Osteoblast (primary cell): ENCODE data around the gene TNFAIP8. TPM values are rescaled to one million over a fixed set of nuclear protein-coding genes. Genes with fewer than 3 reads are reported as not detected.

Source experiments
- DNase-seq: peaks from one replicate; pipeline ENCODE4 v3.0.0; 2011; ENCODE audit warnings: low spot score, mixed read lengths; ENCODE audit not compliant: insufficient read length; ENCODE audit errors: missing footprints
- H2AFZ ChIP-seq: 2 replicates; pipeline ENCODE4 v1.6.0; 2011; ENCODE audit warnings: mild to moderate bottlenecking, low read length
- H3K27ac ChIP-seq: 2 replicates; pipeline ENCODE4 v1.5.1; 2011; ENCODE audit warnings: mild to moderate bottlenecking, low read depth, low read length, moderate library complexity
- H3K27me3 ChIP-seq: 2 replicates; pipeline ENCODE4 v1.6.0; 2012; ENCODE audit warnings: mild to moderate bottlenecking, control low read depth, inconsistent platforms, low read length, moderate library complexity; ENCODE audit not compliant: insufficient read depth
- H3K36me3 ChIP-seq: 2 replicates; pipeline ENCODE4 v1.5.1; 2011; ENCODE audit warnings: mild to moderate bottlenecking, low read length, control low read depth, moderate library complexity; ENCODE audit not compliant: insufficient read depth
- H3K4me1 ChIP-seq: 2 replicates; pipeline ENCODE4 v1.5.1; 2011; ENCODE audit warnings: mild to moderate bottlenecking, low read length, control low read depth, moderate library complexity; ENCODE audit not compliant: insufficient read depth
- H3K4me2 ChIP-seq: 2 replicates; pipeline ENCODE4 v1.6.0; 2011; ENCODE audit warnings: mild to moderate bottlenecking, low read length; ENCODE audit not compliant: insufficient read depth
- H3K4me3 ChIP-seq: fragments of 200-600 bp; sonication (generic); 3 replicates; pipeline ENCODE4 v1.5.1; 2012; ENCODE audit warnings: mild to moderate bottlenecking, low read length, inconsistent platforms; ENCODE audit not compliant: insufficient read depth
- H3K79me2 ChIP-seq: 2 replicates; pipeline ENCODE4 v1.6.0; 2012; ENCODE audit warnings: mild to moderate bottlenecking, low read length, control low read depth, inconsistent platforms; ENCODE audit not compliant: insufficient read depth
- H3K9me3 ChIP-seq: 2 replicates; pipeline ENCODE4 v1.5.1; 2011; ENCODE audit warnings: low read depth, low read length, control low read depth
- H4K20me1 ChIP-seq: 2 replicates; pipeline ENCODE4 v1.6.0; 2012; ENCODE audit warnings: mild to moderate bottlenecking, low read length, control low read depth; ENCODE audit not compliant: insufficient read depth
- total RNA-seq: library from RNA; depleted of rRNA; stranded (reverse); fragments of >200 nt; gene quantifications from 2 replicates; pipeline ENCODE4 v1.2.3, GENCODE V29; 2012
- TF ChIP-seq, protein P1 (sequence below): IDR thresholded peaks from 2 replicates; pipeline ENCODE4 v1.5.1; 2011; ENCODE audit warnings: mild to moderate bottlenecking, low read depth, low read length, moderate library complexity; ENCODE audit errors: extremely low read depth

Gene TNFAIP8
- total RNA-seq, 1 donor, result 23.2 TPM

DNA sequence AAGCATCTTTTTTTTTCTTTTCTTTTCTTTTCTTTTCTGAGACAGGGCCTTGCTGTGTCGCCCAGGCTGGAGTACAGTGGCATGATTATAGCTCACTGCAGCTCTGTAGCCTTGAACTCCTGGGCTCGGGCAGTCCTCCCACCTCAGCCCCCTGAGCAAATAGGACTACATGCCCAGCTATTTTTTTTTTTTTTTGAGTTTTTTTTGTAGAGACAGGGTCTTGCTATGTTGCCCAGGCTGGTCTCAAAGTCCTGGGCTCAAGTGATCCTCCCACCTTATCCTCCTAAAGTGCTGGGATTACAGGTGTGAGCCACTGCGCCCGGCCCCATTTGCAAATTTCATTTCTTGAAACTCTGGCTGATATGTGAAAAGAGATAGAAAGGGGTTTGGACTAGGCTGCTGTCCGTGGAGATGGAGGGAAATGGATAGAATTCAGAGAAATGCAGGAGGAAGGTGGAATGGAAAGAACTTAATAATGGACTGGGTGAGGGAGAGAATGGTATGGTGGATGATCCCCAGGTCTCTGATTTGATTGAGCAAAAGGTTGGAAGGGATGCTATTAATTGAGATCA lies 32.9 kb downstream of the TNFAIP8 start:
- peak overlapping the region; percentile 77 for H3K4me2 ChIP-seq
- H2AFZ ChIP-seq, result no peak overlapping the region
- peaks cover 23% of the 10 kb centered on the region for H3K79me2 ChIP-seq
- H3K27me3 ChIP-seq, result no peaks in the 10 kb centered on the region
- H4K20me1 ChIP-seq, result no peaks in the 10 kb centered on the region
- peaks cover 25% of the 10 kb centered on the region for H3K4me1 ChIP-seq
- no peak overlapping the region for H3K4me3 ChIP-seq
- no peak overlapping the region for H3K27ac ChIP-seq
- no peaks in the 10 kb centered on the region for H3K9me3 ChIP-seq
- no peaks in the 10 kb centered on the region for H3K36me3 ChIP-seq
- DNase-seq, result no peak
- TF ChIP-seq, protein P1, sequence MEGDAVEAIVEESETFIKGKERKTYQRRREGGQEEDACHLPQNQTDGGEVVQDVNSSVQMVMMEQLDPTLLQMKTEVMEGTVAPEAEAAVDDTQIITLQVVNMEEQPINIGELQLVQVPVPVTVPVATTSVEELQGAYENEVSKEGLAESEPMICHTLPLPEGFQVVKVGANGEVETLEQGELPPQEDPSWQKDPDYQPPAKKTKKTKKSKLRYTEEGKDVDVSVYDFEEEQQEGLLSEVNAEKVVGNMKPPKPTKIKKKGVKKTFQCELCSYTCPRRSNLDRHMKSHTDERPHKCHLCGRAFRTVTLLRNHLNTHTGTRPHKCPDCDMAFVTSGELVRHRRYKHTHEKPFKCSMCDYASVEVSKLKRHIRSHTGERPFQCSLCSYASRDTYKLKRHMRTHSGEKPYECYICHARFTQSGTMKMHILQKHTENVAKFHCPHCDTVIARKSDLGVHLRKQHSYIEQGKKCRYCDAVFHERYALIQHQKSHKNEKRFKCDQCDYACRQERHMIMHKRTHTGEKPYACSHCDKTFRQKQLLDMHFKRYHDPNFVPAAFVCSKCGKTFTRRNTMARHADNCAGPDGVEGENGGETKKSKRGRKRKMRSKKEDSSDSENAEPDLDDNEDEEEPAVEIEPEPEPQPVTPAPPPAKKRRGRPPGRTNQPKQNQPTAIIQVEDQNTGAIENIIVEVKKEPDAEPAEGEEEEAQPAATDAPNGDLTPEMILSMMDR, result no peak

DNA sequence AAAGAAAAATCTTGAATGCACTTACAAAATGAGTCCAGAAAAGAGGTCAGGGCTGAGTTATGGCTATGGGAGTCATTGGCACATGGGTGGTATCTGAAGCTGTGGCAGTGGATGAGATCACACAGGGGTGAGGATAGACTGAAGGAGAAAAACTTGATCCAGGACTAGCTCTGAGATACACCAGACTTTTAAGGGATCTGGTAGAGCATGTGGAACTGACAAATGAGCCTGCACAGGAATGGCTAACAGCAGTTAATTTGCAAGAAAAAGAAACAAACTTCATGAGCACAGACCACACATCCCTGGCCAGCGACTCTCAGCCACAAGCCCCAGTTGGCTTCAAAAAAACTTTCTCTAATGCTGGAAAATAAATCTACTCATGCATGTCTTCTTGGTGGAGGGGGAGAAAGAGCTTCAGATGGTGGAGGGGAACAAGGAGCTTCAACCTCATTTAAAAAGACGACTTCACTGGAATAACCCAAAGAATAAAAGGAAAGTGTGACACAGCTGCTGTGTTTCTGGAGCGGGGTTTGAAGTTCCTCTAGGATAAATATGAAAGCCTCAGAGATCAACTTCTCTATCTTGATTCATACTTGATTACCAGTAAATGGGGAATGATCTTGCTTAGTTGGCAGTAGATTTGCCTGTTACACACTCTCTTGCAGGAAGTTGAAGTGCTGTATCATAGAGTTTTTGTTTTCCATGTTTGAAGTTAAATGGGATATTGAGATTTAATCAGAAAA lies 33.6 kb downstream of the TNFAIP8 start:
- Histone ChIP-seq H4K20me1 (no peaks in the 10 kb centered on the region), H3K79me2 (peaks cover 23% of the 10 kb centered on the region), H3K27ac (peak overlapping the region; percentile 55), H3K4me1 (peaks cover 30% of the 10 kb centered on the region), H3K4me3 (peak overlapping the region; percentile 51), H3K27me3 (no peaks in the 10 kb centered on the region), H3K36me3 (no peaks in the 10 kb centered on the region), H3K9me3 (no peaks in the 10 kb centered on the region), H3K4me2 (peak overlapping the region; percentile 77), H2AFZ (peak overlapping the region; percentile 16)
- TF ChIP-seq, protein P1, result no peak
- peak; percentile 83 for DNase-seq

DNA sequence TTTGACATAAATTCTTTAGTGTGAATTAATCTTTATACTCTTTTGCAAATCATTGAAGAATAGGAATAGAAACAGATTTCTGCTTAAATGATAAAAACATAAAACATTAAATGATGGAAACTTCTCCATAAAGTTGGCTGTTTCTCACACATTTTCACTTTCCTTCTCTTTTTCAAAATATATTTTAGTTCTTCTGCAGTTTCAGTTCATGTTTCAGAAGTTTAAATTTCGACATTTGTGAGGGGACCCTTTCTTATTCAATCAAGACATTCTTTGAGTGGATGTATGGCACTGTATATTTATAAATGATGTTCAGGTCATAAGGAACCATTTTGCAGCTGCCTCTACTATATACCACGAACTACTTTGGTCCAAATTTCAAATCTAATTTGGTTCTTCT lies 34.6 kb downstream of the TNFAIP8 start:
- Histone ChIP-seq H2AFZ (no peak overlapping the region), H3K27ac (no peak overlapping the region), H3K9me3 (no peaks in the 10 kb centered on the region), H3K4me1 (peaks cover 30% of the 10 kb centered on the region), H3K36me3 (no peaks in the 10 kb centered on the region), H3K27me3 (no peaks in the 10 kb centered on the region), H3K4me2 (no peak overlapping the region), H4K20me1 (no peaks in the 10 kb centered on the region), H3K79me2 (peaks cover 17% of the 10 kb centered on the region), H3K4me3 (no peak overlapping the region)
- DNase-seq, result no peak
- TF ChIP-seq, protein P1, result no peak

DNA sequence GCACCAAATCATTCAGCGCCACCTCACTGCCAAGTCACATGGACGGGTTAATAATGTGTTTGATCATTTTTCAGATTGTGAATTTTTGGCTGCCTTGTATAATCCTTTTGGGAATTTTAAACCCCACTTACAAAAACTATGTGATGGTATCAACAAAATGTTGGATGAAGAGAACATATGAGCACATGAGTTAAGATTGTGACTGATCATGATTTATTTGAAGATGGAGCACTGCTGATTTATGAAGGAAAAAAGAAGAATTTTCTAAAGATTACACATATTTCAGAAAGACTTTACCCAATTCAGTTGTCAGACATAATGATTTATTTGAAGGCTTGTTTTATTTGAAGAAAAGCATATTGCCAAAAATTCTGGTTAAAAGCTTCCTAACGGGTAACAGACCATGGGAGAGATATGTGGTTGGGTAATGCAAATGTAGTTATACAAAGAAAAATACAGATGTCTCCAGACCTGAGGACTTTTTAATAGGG lies 37.4 kb downstream of the TNFAIP8 start:
- peak overlapping the region; percentile 57 for H3K4me2 ChIP-seq
- H3K4me3 ChIP-seq, result no peak overlapping the region
- no peak overlapping the region for H2AFZ ChIP-seq
- peak overlapping the region; percentile 51 for H3K27ac ChIP-seq
- TF ChIP-seq, protein P1, result no peak
- no peak for DNase-seq
- H3K79me2 ChIP-seq, result peaks cover 10% of the 10 kb centered on the region
- H4K20me1 ChIP-seq, result no peaks in the 10 kb centered on the region
- H3K36me3 ChIP-seq, result no peaks in the 10 kb centered on the region
- peaks cover 42% of the 10 kb centered on the region for H3K4me1 ChIP-seq
- H3K9me3 ChIP-seq, result no peaks in the 10 kb centered on the region
- no peaks in the 10 kb centered on the region for H3K27me3 ChIP-seq
